Colonic mucosa (tissue), 4 donors: ENCODE measurements around the gene TNFSF11. TPM values are rescaled to one million over a fixed set of nuclear protein-coding genes. Genes with fewer than 3 reads are reported as not detected.

Experiments used
- DNase-seq: peaks from one replicate; pipeline ENCODE4 v3.0.0-alpha.2; 2020
- H3K27ac ChIP-seq: fragments of 200-600 bp; one replicate; pipeline ENCODE4 v1.8.0; 2021
- H3K27me3 ChIP-seq: fragments of 200-600 bp; one replicate; pipeline ENCODE4 v1.8.0; 2021
- H3K36me3 ChIP-seq: fragments of 200-600 bp; one replicate; pipeline ENCODE4 v1.8.0; 2021
- H3K4me1 ChIP-seq: fragments of 200-600 bp; one replicate; pipeline ENCODE4 v1.8.0; 2021; ENCODE audit warnings: mild to moderate bottlenecking
- H3K4me3 ChIP-seq: fragments of 200-600 bp; one replicate; pipeline ENCODE4 v1.8.0; 2021
- H3K9ac ChIP-seq, 2 donors: one replicate each; pipeline ENCODE4 v1.7.0; 2013; ENCODE audit warnings: control low read depth in 2 of 2, low read depth in 2 of 2, low read length in 2 of 2
- H3K9me3 ChIP-seq: fragments of 200-600 bp; one replicate; pipeline ENCODE4 v1.8.0; 2021
- intact Hi-C: fragments of 100-400 bp; cut with DNase I; formaldehyde crosslinking; loops from one replicate; pipeline ENCODE4 v1.14.1; 2022
- total RNA-seq, 2 donors: library from RNA; stranded (reverse); fragmentation: NEBNext Ultra II Directional in 1 of 2; extraction: Animal tissue kit (Norgen Biotek cat#: 25700) in 1 of 2; gene quantifications; one replicate each; pipeline ENCODE4 v1.2.1, GENCODE V29; 2021
- TF ChIP-seq, protein P1 (sequence below): fragments of 200-600 bp; IDR thresholded peaks from one replicate; pipeline ENCODE4 v1.8.0; 2022; ENCODE audit warnings: antibody characterized with exemption, mild to moderate bottlenecking
- donor health status: healthy.
- donor health status: DM: no; HTN: no; CAD: no.
- donor health status: DM: no; HTN: no; CAD: no.

The TNFSF11 gene
- total RNA-seq, 2 donors from 2014 or later: 0.15 to 0.66 TPM

DNA sequence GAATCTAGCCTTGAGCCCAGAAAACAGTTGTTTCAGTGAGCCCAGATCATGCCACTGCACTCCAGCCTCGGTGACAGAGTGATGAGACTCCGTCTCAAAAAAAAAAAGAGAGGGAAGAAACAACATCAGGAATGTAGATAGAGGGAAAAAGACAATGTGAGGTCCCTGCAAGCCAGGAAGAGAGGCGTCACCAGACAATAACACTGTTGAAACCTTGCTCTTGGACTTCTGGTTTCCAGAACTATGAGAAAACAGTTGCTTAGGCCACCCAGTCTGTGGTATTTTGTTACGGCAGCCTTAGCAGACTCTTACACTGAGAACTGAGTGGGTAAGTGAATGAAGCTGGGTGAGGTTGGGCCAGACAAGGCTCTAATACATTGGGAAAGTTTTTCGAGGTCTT lies 64.1 kb downstream of the TNFSF11 start:
- TF ChIP-seq, protein P1, sequence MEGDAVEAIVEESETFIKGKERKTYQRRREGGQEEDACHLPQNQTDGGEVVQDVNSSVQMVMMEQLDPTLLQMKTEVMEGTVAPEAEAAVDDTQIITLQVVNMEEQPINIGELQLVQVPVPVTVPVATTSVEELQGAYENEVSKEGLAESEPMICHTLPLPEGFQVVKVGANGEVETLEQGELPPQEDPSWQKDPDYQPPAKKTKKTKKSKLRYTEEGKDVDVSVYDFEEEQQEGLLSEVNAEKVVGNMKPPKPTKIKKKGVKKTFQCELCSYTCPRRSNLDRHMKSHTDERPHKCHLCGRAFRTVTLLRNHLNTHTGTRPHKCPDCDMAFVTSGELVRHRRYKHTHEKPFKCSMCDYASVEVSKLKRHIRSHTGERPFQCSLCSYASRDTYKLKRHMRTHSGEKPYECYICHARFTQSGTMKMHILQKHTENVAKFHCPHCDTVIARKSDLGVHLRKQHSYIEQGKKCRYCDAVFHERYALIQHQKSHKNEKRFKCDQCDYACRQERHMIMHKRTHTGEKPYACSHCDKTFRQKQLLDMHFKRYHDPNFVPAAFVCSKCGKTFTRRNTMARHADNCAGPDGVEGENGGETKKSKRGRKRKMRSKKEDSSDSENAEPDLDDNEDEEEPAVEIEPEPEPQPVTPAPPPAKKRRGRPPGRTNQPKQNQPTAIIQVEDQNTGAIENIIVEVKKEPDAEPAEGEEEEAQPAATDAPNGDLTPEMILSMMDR: no peak
- Histone ChIP-seq H3K27ac (no peak overlapping the region), H3K36me3 (no peaks in the 10 kb centered on the region), H3K4me1 (no peaks in the 10 kb centered on the region), H3K9ac (no peak overlapping the region), H3K9me3 (no peaks in the 10 kb centered on the region), H3K4me3 (no peak overlapping the region), H3K27me3 (no peaks in the 10 kb centered on the region)
- intact Hi-C loops: no loop called here
- no peak for DNase-seq

DNA sequence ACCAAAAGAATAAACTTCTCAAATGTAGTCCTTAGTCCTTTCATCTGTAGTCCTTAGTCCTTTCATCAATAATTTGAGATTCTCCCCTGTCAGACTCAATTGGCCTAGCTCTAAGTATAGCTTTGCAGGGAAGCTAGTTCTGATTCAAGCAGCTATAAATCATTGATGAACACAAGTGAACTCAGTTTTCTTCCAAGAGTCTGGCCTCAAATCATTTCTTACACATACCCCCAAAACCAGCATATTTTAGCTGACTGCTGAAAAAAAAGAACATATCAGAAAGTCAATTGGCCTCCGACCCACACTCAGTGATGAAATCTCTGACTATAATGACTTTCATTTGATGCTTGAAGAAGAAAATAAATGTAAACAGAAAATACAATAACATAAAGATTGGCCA lies 64.9 kb downstream of the TNFSF11 start:
- intact Hi-C loops: no loop called here
- H3K4me3 ChIP-seq: no peak overlapping the region
- no peaks in the 10 kb centered on the region for H3K36me3 ChIP-seq
- no peak for DNase-seq
- H3K27me3 ChIP-seq: no peaks in the 10 kb centered on the region
- TF ChIP-seq, protein P1: no peak
- no peak overlapping the region for H3K9ac ChIP-seq
- no peak overlapping the region for H3K27ac ChIP-seq
- H3K9me3 ChIP-seq: no peaks in the 10 kb centered on the region
- no peaks in the 10 kb centered on the region for H3K4me1 ChIP-seq

DNA sequence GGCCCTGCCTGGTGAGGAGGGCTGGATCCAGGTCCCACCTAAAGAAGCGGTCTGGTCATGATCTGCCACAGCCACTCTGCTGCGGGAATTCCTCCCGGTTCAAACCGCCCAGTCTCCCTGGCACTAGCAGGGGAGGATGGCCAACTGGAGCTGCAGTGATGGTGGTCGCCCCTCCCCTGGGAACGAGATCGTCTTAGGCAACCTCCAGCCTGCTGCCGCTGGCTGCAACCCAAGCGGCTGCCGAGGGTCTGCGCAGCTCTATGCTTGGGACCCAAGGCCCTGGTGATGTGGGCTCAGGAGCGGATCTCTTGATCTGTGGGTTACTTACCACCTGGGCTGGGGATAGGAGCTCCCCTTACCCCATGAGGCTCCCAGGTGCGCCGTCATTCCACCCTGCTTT lies 69.1 kb downstream of the TNFSF11 start:
- TF ChIP-seq, protein P1: no peak

DNA sequence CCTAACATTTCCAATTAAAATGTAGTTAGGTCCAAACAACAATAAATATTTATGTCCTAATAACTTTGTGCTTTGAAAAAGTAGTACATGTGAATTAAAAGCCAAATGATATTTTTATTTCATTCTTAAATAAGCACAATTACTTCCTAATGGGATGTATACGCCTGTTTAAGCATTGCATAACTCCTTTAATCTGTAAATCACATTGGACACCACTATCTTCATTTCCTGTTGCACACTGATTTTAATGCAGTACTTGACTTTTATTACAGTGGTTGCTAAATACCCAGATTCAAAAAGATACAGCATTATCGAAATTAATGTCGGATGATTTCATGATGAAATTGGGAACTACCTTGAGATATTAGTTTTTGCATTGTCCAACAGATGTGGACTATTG lies 70.9 kb downstream of the TNFSF11 start:
- DNase-seq: no peak
- no peak overlapping the region for H3K4me3 ChIP-seq
- intact Hi-C loops: no loop called here
- H3K36me3 ChIP-seq: no peaks in the 10 kb centered on the region
- H3K27me3 ChIP-seq: no peaks in the 10 kb centered on the region
- no peaks in the 10 kb centered on the region for H3K9me3 ChIP-seq
- TF ChIP-seq, protein P1: no peak
- H3K9ac ChIP-seq: no peak overlapping the region
- no peaks in the 10 kb centered on the region for H3K4me1 ChIP-seq
- no peak overlapping the region for H3K27ac ChIP-seq

More for the DNA sequence above, 69.1 kb downstream of the TNFSF11 start:
- no peak overlapping the region for H3K4me3 ChIP-seq
- intact Hi-C loops: no loop called here
- H3K9ac ChIP-seq: no peak overlapping the region
- DNase-seq: no peak
- no peak overlapping the region for H3K27ac ChIP-seq
- H3K36me3 ChIP-seq: no peaks in the 10 kb centered on the region
- no peaks in the 10 kb centered on the region for H3K27me3 ChIP-seq
- no peaks in the 10 kb centered on the region for H3K9me3 ChIP-seq
- H3K4me1 ChIP-seq: no peaks in the 10 kb centered on the region

DNA sequence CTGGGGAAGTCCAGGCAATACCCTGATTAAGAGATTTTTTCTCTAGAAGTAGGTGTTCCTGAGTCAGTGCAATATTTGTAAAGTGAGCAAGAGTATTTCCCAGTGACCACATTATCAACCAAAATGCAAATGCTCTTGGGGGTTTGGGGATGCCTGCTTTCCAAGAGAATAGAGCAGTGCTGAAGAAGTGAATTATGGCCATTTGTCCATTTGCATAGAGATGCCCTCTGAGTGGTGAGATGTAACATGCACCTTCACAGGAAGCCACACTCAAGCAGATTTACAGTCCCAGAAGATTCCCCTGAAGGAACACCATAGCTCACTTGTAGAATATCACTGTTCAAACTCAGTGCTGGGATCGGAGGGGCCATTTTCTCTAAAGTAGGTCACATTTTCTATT lies 71.8 kb downstream of the TNFSF11 start:
- intact Hi-C loops: no loop called here
- no peaks in the 10 kb centered on the region for H3K9me3 ChIP-seq
- TF ChIP-seq, protein P1: no peak
- H3K36me3 ChIP-seq: no peaks in the 10 kb centered on the region
- H3K27ac ChIP-seq: no peak overlapping the region
- H3K4me1 ChIP-seq: no peaks in the 10 kb centered on the region
- DNase-seq: no peak
- no peak overlapping the region for H3K9ac ChIP-seq
- H3K4me3 ChIP-seq: no peak overlapping the region
- no peaks in the 10 kb centered on the region for H3K27me3 ChIP-seq

DNA sequence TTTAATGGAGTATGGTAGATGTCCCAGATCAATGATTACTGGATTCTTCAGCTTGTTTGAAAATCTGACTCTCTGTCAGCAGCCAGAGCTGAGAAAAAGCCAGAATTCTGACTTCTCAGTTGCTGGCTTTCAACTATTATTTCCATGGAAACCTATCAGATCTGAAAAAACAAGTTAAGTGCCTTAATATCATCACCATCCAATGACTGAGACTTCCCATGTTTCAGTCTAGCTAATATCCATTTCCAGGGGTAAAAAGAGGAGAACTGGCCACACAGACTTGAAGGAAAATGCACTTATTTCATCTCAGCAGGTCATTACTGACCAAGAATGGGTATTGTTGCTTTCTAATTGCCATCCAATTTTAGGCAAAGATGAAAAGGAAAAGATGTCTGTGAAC lies 75.2 kb downstream of the TNFSF11 start:
- Histone ChIP-seq H3K4me3 (no peak overlapping the region), H3K4me1 (no peaks in the 10 kb centered on the region), H3K27me3 (no peaks in the 10 kb centered on the region), H3K27ac (no peak overlapping the region), H3K9me3 (no peaks in the 10 kb centered on the region), H3K36me3 (no peaks in the 10 kb centered on the region), H3K9ac (no peak overlapping the region)
- no peak for DNase-seq
- TF ChIP-seq, protein P1: no peak
- intact Hi-C loops: no loop called here
